SHP77 treated with DMSO at 0.1 percent for 48 hours (cell line): ENCODE results near the gene H1-8.
"Not testable (repeated sequence)": the region's sequence is repeated elsewhere in the genome, so short reads cannot be mapped to it uniquely, and the experiment has no call there.

ENCODE experiments used
- DNase-seq: peaks from one replicate; lab custom pipeline; 2025; lab: John Stamatoyannopoulos, UW

H1-8 gene

GRCh38 chr3:129515108-129515820 is 27.7 kb upstream of the H1-8 start:
- not testable (repeated sequence) for DNase-seq

GRCh38 chr3:129515821-129516432 is 27.0 kb upstream of the H1-8 start:
- not testable (repeated sequence) for DNase-seq

DNA sequence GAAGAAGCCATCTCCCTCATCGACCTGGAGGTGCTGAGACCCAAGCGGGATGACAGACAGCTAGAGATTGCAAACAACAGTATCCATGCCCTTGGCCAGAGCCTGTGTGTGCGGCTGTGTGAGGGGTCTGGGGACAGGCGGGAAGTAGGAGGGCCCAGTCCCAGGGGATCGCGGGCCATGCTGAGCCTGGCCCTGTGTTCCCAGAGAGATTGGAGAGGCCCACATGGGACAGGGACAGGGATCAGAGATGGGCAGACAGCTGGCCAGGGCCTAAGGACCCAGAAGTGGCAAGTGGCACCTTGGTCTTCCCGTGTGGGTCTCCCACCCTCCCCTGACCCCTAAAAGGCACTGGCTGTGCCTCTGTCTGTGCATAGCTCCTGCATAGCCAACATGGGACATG is 25.5 kb upstream of the H1-8 start:
- DNase-seq = no peak

DNA sequence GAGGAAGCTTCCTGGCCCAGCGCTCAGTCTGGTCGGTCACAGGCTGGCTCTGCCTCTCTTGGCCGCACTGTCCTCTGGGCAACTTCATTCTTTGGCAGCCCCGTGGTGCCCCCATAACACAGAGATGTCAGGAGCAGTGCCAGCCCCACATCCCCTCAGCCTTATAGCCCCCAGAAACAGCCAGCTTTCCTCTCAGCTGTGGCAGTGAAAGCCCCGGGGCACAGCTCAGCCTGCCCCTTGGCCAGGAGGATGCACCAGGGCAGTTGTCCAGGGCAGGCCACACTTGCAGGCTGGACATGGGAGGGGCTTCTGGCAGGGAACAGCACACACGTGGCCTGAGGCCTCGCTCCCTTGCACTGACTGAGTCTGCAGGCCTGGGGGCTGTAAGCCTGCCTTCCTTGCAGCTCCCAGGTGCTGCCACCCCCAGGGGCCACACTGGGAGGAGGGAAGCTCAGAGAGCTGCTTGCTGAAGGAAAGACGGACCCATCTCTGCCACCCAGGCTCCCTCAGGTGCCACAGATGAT is 24.9 kb upstream of the H1-8 start:
- no peak for DNase-seq

GRCh38 chr3:129518581-129518980 is 24.4 kb upstream of the H1-8 start:
- no peak for DNase-seq

- DNase-seq = no peak
Observed at GRCh38 chr3:129519449-129519848, 23.5 kb upstream of the H1-8 start.

DNA sequence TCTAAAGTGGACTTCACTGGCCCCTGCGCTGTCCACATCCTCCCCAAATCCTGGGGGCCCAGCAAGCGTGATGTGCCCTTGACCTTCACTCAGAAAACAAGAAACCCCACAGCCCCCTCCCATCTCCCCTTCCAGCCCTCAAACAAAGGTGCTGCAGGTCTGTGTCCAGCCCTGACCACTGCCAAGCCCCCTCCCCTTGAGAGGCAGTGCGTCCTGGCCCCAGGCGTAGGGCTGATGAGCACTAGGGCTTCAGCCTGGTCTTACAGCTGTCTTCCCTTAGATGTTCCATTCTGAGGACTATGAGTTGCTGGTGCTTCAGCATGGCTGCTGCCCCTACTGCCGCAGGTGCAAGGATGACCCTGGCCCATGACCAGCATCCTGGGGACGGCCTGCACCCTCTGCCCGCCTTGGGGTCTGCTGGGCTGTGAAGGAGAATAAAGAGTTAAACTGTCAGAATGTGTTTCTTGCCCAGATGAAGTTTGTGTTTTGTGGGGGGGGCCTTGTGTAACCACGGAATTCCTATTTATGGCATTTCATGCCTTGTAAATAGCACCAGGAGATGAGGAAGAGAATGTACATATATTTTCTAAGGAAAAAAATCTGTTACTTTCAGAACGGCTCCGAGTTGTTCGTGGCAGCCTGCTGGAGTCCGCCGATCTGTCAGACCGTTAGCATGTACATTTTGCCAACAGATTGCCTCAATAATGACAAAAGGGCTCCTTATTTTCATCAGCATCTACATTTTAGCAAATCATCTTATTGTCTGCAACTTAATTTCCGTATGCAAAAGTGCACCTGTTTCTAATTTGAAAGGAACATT is 22.9 kb upstream of the H1-8 start:
- DNase-seq = no peak

GRCh38 chr3:129520960-129521359 is 22.0 kb upstream of the H1-8 start:
- no peak for DNase-seq

DNA sequence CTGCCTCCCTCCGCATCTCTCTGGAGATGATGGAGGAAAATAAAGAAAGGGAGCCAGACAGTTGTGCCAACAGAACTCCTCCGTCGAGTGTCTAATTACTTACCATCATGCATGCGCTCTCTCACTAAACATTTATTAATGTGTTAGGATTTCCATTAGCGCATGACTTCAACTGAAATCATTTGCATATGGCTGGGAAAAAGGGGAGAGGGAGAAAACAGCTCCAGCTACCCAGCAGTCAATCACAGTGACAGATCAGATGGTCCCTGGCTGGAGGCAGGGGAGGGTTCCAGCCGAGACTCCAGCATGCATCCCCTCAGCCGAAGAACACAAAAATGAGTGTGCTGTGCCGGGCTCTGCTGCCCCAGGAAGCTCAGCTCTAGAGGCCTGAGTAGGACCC is 21.4 kb upstream of the H1-8 start:
- no peak for DNase-seq

DNA sequence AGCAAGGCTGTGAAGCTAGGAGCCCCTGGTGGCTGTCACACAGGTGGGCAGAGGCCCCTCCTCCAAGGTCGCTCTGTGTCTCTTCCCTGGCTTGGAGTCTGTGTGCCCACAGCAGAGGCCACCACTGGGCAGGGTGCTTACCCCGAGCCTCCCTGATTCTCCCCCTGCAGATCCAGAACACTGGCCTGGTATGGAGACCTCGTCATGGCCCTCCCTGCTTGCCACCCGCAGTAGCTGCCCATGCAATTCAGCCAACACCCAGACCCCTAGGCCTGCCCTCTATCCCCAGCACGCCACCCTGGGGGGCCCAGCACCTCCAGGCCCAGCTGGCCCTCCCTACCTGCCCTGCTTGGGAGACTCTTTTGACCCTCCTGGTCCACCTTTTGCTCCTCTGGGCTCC is 20.0 kb upstream of the H1-8 start:
- no peak for DNase-seq

GRCh38 chr3:129524081-129524480 is 18.9 kb upstream of the H1-8 start:
- no peak for DNase-seq

GRCh38 chr3:129525341-129525968 is 17.5 kb upstream of the H1-8 start:
- no peak for DNase-seq

DNA sequence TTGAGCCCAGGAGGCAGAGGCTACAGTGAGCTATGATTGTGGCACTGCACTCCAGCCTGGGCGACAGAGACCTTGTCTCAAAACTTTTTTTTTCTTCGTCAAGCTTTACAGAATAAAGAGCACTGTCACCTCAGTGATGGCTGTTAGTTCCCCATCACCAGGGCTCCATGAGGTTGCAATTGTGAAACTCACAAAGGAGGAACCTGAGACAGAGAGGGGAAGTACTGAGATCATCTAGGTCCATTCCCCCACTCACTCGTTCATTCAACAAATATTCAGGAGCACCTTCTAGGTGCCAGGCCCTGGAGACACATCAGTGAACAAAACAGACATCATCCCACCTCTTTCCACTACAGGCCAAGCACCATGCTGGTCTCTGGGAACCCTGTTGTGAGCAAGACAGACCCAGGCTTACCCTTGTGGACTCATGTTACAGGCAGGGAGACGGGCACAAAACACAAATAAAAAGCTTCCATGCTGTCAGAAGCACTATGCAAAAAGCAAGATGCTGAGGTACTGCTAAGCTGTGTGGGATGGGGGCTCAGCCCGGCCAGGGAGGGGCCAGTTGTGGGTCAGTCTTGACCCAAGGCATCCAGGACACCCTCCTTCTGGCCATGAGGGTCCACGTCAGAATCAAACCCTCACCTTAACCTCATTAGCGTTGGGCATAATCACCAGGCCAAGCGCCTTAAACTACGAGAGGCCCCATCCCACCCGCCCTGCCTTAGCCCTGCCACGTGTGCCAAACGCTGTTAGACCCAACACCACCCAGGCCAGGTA is 16.7 kb upstream of the H1-8 start:
- DNase-seq = no peak

DNA sequence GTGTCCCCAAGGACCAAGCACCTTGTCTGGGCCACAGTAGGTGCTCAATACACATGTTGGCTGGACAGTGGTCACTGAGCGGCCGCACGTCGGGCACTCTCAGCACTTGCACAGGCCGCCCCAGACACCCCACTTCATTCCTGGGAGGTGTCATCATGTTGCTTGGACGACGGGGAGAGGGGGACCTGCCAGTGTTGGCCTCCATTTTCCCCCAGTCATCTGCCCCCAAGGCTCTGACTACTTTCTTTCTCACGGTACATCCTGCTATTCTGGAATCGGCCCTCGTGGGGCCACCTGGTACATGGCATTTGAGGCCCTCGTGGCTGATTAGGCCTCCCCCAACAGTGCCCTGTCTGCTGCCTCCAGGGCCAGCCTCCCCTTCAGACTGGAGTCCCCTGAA is 15.7 kb upstream of the H1-8 start:
- DNase-seq = no peak

GRCh38 chr3:129528589-129529100 is 14.3 kb upstream of the H1-8 start, which contains the start of gene RHO:
TSS of gene RHO (plus strand) at chr3:129528639. CDS start at chr3:129528734, 95 bp downstream.
- DNase-seq = no peak

DNA sequence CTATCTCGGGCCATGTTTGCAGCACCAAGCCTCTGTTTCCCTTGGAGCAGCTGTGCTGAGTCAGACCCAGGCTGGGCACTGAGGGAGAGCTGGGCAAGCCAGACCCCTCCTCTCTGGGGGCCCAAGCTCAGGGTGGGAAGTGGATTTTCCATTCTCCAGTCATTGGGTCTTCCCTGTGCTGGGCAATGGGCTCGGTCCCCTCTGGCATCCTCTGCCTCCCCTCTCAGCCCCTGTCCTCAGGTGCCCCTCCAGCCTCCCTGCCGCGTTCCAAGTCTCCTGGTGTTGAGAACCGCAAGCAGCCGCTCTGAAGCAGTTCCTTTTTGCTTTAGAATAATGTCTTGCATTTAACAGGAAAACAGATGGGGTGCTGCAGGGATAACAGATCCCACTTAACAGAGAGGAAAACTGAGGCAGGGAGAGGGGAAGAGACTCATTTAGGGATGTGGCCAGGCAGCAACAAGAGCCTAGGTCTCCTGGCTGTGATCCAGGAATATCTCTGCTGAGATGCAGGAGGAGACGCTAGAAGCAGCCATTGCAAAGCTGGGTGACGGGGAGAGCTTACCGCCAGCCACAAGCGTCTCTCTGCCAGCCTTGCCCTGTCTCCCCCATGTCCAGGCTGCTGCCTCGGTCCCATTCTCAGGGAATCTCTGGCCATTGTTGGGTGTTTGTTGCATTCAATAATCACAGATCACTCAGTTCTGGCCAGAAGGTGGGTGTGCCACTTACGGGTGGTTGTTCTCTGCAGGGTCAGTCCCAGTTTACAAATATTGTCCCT is 13.4 kb upstream of the H1-8 start:
- no peak for DNase-seq

GRCh38 chr3:129530251-129530791 is 12.7 kb upstream of the H1-8 start:
- DNase-seq = no peak

DNA sequence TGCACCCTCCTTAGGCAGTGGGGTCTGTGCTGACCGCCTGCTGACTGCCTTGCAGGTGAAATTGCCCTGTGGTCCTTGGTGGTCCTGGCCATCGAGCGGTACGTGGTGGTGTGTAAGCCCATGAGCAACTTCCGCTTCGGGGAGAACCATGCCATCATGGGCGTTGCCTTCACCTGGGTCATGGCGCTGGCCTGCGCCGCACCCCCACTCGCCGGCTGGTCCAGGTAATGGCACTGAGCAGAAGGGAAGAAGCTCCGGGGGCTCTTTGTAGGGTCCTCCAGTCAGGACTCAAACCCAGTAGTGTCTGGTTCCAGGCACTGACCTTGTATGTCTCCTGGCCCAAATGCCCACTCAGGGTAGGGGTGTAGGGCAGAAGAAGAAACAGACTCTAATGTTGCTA is 12.2 kb upstream of the H1-8 start:
- DNase-seq = no peak

DNA sequence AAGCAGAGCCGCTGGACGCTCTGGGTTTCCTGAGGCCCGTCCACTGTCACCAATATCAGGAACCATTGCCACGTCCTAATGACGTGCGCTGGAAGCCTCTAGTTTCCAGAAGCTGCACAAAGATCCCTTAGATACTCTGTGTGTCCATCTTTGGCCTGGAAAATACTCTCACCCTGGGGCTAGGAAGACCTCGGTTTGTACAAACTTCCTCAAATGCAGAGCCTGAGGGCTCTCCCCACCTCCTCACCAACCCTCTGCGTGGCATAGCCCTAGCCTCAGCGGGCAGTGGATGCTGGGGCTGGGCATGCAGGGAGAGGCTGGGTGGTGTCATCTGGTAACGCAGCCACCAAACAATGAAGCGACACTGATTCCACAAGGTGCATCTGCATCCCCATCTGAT is 11.3 kb upstream of the H1-8 start:
- DNase-seq = no peak

GRCh38 chr3:129532261-129532660 is 10.7 kb upstream of the H1-8 start:
- DNase-seq = no peak
